Aorta (tissue), 5 donors: ENCODE measurements around the gene DCK. TPM values are rescaled to one million over a fixed set of nuclear protein-coding genes. Genes with fewer than 3 reads are reported as not detected.
A peak's percentile ranks its signal among the peaks of the same experiment; 100 is the strongest.

Experiments used
- ATAC-seq: fragments of 200-7000 bp; cut with Tn5 transposase; one replicate; pipeline ENCODE4 v1.9.1; 2022; ENCODE audit warnings: moderate library complexity; ENCODE audit not compliant: low FRiP score
- DNase-seq, 2 donors: peaks; one replicate each; pipeline ENCODE4 v3.0.0-alpha.2; 2020
- H3K27ac ChIP-seq, 2 donors: one replicate each; pipeline ENCODE4 v1.5.1; 2013; ENCODE audit warnings: low read length in 2 of 2, mild to moderate bottlenecking in 2 of 2, moderate library complexity in 2 of 2, control low read depth in 1 of 2, inconsistent platforms in 1 of 2, low read depth in 1 of 2
- H3K27me3 ChIP-seq, 2 donors: one replicate each; pipeline ENCODE4 v1.6.1; 2013; ENCODE audit warnings: control low read depth in 1 of 2, low read length in 1 of 2, mild to moderate bottlenecking in 1 of 2, moderate library complexity in 1 of 2; ENCODE audit not compliant: insufficient read depth in 2 of 2, control insufficient read depth in 1 of 2
- H3K36me3 ChIP-seq, 2 donors: one replicate each; pipeline ENCODE4 v1.6.1; 2013; ENCODE audit warnings: control low read depth in 1 of 2, low read length in 1 of 2, mild to moderate bottlenecking in 1 of 2; ENCODE audit not compliant: insufficient read depth in 2 of 2, control insufficient read depth in 1 of 2
- H3K4me1 ChIP-seq, 2 donors: one replicate each; pipeline ENCODE4 v1.6.1; 2013; ENCODE audit warnings: low read length in 2 of 2, control low read depth in 1 of 2, mild to moderate bottlenecking in 1 of 2, moderate library complexity in 1 of 2; ENCODE audit not compliant: insufficient read depth in 2 of 2, control insufficient read depth in 1 of 2
- H3K4me3 ChIP-seq, 2 donors: one replicate each; pipeline ENCODE4 v1.5.1; 2013; ENCODE audit warnings: low read length in 2 of 2, control low read depth in 1 of 2, mild to moderate bottlenecking in 1 of 2
- H3K9me3 ChIP-seq: one replicate; pipeline ENCODE4 v1.6.1; 2013; ENCODE audit warnings: mild to moderate bottlenecking, low read length; ENCODE audit not compliant: control insufficient read depth
- WGBS, 2 donors: extraction: QIAGEN DNeasy Blood & Tissue Kit; methylation state at CpG; one replicate each; pipeline ENCODE4 v1.1.7; 2013; 5-methylcytosine and 5-hydroxymethylcytosine counted together
- intact Hi-C, 2 donors: fragments of 100-400 bp; cut with DNase I; formaldehyde crosslinking; loops; one replicate each; pipeline versions ENCODE4 v1.14.2 to v1.15.0; 2022
- long read RNA-seq, 2 donors: library from polyadenylated mRNA; unstranded; transcript quantifications; one replicate each; pipeline ENCODE4 v2.0.0, GENCODE V29; 2020 to 2021
- polyA plus RNA-seq, 2 donors: library from polyadenylated mRNA; stranded (reverse); fragments of 200-250 nt; gene quantifications; one replicate each; pipeline ENCODE4 v1.2.3, GENCODE V29; 2013
- total RNA-seq, 2 donors: library from RNA; stranded (reverse); fragmentation: NEBNext Ultra II Directional; extraction: Animal tissue kit (Norgen Biotek cat#: 25700); gene quantifications; one replicate each; pipeline ENCODE4 v1.2.1, GENCODE V29; 2021
- donor health status: healthy with polysubstance abuse.
- donor health status: Bipolar disorder and iron deficiency.
- donor health status: DM: no; HTN: no; CAD: no.
- donor health status: DM: no; HTN: no; CAD: no.
- donor health status: DM: yes; HTN: yes; CAD: no.

DCK gene
- total RNA-seq (10 to 100 TPM; 10.7 to 11.2 TPM), polyA plus RNA-seq (10 to 100 TPM in 1 of 2 donors, 1 to 10 TPM in 1; 7.5 to 21.0 TPM)
- long read RNA-seq, donor 1, transcript DCK-201 (7 exons, 2,716 nt), result major isoform, 18 of 24 reads
- long read RNA-seq, donor 1, partial matches to known transcripts, result 4 of 24 reads
- long read RNA-seq, donor 1, other reads (novel, unspliced or antisense), result 2 of 24 reads
- long read RNA-seq, donor 2, transcript DCK-201 (7 exons, 2,716 nt), result major isoform, 11 of 14 reads
- long read RNA-seq, donor 2, partial matches to known transcripts, result 1 of 14 reads
- long read RNA-seq, donor 2, other reads (novel, unspliced or antisense), result 0 of 14 reads

DNA sequence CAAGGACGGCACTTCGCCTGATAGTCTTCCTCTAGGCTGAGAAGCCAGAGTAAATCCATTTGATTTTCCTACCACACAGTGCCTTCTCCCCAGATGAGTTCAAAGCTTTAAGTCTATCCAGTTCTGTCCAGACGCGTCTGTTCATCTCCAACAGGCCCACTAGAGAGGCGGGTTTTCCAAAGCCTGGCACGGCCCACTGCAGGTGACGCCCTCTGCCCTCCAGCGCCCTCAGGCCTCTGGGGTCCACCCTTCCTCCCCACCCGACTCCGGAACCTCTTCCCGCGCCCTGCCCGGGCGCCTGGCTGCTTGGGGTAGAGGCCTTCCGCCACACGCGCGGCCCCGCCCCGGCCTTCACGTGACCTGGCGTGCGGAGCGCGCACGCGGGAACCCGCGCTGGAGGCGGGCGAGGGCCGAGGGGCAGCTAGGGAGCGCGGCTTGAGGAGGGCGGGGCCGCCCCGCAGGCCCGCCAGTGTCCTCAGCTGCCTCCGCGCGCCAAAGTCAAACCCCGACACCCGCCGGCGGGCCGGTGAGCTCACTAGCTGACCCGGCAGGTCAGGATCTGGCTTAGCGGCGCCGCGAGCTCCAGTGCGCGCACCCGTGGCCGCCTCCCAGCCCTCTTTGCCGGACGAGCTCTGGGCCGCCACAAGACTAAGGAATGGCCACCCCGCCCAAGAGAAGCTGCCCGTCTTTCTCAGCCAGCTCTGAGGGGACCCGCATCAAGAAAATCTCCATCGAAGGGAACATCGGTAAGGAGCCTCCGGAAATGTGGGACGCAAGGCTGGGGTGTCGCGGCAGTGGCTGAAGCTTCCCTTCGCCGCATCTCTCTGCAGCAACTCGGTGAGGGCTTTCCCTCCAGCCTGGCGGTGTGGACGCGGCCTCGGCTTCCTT is at the start of gene DCK:
TSS of gene DCK (plus strand) at position 469 of the 888 bp plus-strand sequence. CDS start at position 656, 187 bp downstream.
- peaks cover 0 to 3% of the 10 kb centered on the region in 2 donors for H3K4me1 ChIP-seq
- no peaks in the 10 kb centered on the region for H3K9me3 ChIP-seq
- H3K4me3 ChIP-seq, result peak within 1 kb of the TSS; percentile 42 to 62
- ATAC-seq, result peak; percentile 99
- no peaks in the 10 kb centered on the region for H3K27me3 ChIP-seq
- no peaks in the 10 kb centered on the region for H3K36me3 ChIP-seq
- intact Hi-C loops, result loop anchor here (1.0 to 10.0 kb wide), 4 partner anchors 91 to 309 kb away; partner anchors contain the start of genes MOB1B (in 2 of the 2), GRSF1 (in 1 of the 2) and UTP3 (in 1 of the 2)
- H3K27ac ChIP-seq, result peak within 1 kb of the TSS in 1 of 2 donors; percentile 60
- DNase-seq, result peak; percentile 94 to 97
- 0 to 1% methylated on average over 68 to 74 of the region's 74 CpGs for WGBS, 2 donors

GRCh38 chr4:70945046-70945445 is 48.4 kb upstream of the DCK start:
- Histone ChIP-seq H3K9me3 (no peaks in the 10 kb centered on the region), H3K4me1 (no peaks in the 10 kb centered on the region), H3K36me3 (no peaks in the 10 kb centered on the region), H3K27me3 (no peaks in the 10 kb centered on the region), H3K4me3 (no peak overlapping the region), H3K27ac (no peak overlapping the region)
- intact Hi-C loops, result no loop called here
- DNase-seq (no peak), ATAC-seq (no peak)
- 54 to 55% methylated on average over 3 of the region's 3 CpGs for WGBS, 2 donors

DNA sequence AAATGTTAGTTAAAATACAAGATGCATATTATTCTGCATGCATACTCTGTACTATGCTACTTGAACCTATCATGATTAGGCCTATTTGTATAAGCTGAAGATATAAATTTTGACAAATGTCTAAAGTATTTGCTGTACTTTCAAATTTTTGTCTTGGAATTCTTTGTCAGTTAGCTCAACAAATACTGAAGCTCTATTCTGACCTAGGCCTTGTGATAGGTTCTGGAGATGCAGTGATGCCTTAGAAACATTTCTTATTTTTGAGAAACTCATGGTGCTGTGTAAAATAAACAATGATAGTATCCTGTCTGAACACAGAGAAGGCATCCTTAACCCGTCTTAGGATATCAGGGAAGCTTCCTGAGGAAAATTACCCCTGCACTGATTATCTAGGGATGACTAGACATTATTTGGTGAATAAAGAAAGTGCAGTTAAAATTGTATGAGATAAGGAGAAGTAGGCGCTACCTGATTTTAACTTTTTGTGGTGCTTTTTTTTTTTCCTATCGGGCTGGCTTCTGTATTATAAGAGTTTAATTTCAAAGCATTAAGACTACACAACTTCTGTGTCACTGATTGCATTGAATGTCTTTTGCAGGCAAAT is 47.9 kb upstream of the DCK start:
- no peaks in the 10 kb centered on the region for H3K36me3 ChIP-seq
- intact Hi-C loops, result no loop called here
- ATAC-seq (no peak), DNase-seq (no peak)
- no peak overlapping the region for H3K4me3 ChIP-seq
- no peaks in the 10 kb centered on the region for H3K27me3 ChIP-seq
- no peaks in the 10 kb centered on the region for H3K9me3 ChIP-seq
- WGBS, 2 donors, result 92 to 93% methylated on average over 3 of the region's 3 CpGs
- H3K4me1 ChIP-seq, result no peaks in the 10 kb centered on the region
- H3K27ac ChIP-seq, result no peak overlapping the region

- 90% methylated on average over 4 of the region's 4 CpGs for WGBS, 2 donors
These were observed 46.5 kb upstream of the DCK start for GRCh38 chr4:70946939-70947338.

DNA sequence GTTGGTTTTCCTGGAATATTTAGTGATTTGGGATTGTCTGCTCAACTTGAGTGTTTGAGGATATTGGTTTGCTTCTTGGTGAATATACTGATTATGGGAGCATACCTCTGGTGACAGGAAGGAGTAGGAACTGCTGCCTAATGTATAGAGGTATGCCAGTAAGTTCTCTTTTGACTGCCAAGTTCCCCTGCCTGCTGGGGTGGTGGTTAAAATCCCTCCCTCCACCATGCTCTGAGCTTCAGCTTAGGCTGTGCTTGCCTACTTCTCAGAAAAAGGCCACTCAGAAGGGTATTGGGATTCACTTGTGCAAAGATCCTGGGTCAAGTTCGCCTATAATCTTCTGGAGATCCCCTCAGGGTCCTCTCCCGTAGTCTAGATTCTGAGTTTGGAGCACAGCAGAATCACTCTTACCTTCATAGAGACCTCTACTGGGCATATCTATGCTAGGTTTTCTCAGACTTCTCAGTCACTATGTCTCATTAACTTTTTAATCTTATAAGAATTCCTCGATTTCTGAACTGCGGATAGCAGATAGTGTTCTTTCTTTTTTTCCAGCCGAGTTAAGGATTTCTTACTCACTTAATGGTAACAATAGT is 44.7 kb upstream of the DCK start:
- H3K36me3 ChIP-seq, result no peaks in the 10 kb centered on the region
- no peak overlapping the region for H3K4me3 ChIP-seq
- intact Hi-C loops, result no loop called here
- DNase-seq (no peak), ATAC-seq (no peak)
- H3K27ac ChIP-seq, result no peak overlapping the region
- H3K4me1 ChIP-seq, result no peaks in the 10 kb centered on the region
- H3K9me3 ChIP-seq, result no peaks in the 10 kb centered on the region
- no peaks in the 10 kb centered on the region for H3K27me3 ChIP-seq
- WGBS, 2 donors, result 30 to 31% methylated on average over 5 of the region's 5 CpGs

More at GRCh38 chr4:70946939-70947338, 46.5 kb upstream of the DCK start:
- intact Hi-C loops, result no loop called here
- H3K9me3 ChIP-seq, result no peaks in the 10 kb centered on the region
- no peaks in the 10 kb centered on the region for H3K4me1 ChIP-seq
- H3K4me3 ChIP-seq, result no peak overlapping the region
- no peaks in the 10 kb centered on the region for H3K36me3 ChIP-seq
- DNase-seq, result no peak
- no peaks in the 10 kb centered on the region for H3K27me3 ChIP-seq
- no peak for ATAC-seq
- no peak overlapping the region for H3K27ac ChIP-seq

DNA sequence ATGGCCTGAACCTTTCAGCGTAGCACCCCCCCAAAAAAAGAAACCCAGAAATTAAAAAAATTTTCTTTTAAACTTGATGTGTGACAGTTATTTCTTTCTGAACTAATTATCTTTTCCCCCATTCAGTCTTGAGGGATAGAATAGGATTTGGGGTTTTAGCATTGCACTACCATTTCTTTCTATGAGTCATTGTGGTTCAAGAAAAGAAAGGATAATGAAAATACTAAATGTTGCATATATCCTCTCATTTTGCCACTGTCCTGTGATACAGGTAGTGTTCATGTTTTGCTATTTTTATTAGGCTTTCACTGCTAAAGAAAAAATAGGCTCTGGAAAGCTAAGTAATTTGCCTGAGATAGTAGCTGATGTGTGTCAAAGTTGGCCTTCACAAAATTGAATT is 39.4 kb upstream of the DCK start:
- DNase-seq (no peak), ATAC-seq (no peak)
- Histone ChIP-seq H3K27ac (no peak overlapping the region), H3K36me3 (no peaks in the 10 kb centered on the region), H3K4me3 (no peak overlapping the region), H3K4me1 (no peaks in the 10 kb centered on the region), H3K9me3 (no peaks in the 10 kb centered on the region), H3K27me3 (no peaks in the 10 kb centered on the region)
- intact Hi-C loops, result loop anchor here in 1 of 2 donors (10.0 kb wide), 1 partner anchor 49 kb away; the partner anchor contains the start of gene MOB1B
- 100% methylated on average over 1 of the region's 1 CpG for WGBS, 2 donors

GRCh38 chr4:70956549-70957210 is 36.8 kb upstream of the DCK start:
- DNase-seq, result no peak
- H3K4me3 ChIP-seq, result peak overlapping the region in 1 of 2 donors; percentile 41
- no peaks in the 10 kb centered on the region for H3K36me3 ChIP-seq
- WGBS, 2 donors, result 65 to 69% methylated on average over 5 of the region's 5 CpGs
- intact Hi-C loops, result loop anchor here in 1 of 2 donors (10.0 kb wide), 1 partner anchor 52 kb away; the partner anchor contains the start of gene MOB1B
- H3K9me3 ChIP-seq, result no peaks in the 10 kb centered on the region
- H3K27ac ChIP-seq, result no peak overlapping the region
- no peaks in the 10 kb centered on the region for H3K4me1 ChIP-seq
- H3K27me3 ChIP-seq, result no peaks in the 10 kb centered on the region
- ATAC-seq, result no peak

GRCh38 chr4:70958681-70959080 is 34.8 kb upstream of the DCK start:
- Histone ChIP-seq H3K36me3 (no peaks in the 10 kb centered on the region), H3K4me3 (no peak overlapping the region), H3K27ac (peak overlapping the region in 1 of 2 donors; percentile 35), H3K27me3 (no peaks in the 10 kb centered on the region), H3K4me1 (no peaks in the 10 kb centered on the region), H3K9me3 (no peaks in the 10 kb centered on the region)
- intact Hi-C loops, result loop anchor here in 1 of 2 donors (10.0 kb wide), 1 partner anchor 54 kb away; the partner anchor contains the start of gene MOB1B
- no peak for DNase-seq
- WGBS, 2 donors, result 7 to 12% methylated on average over 3 of the region's 3 CpGs
- ATAC-seq, result no peak
